GM15510 (cell line): ENCODE data around the gene NR2F2.

Experiments used
- POLR2A ChIP-seq: IDR thresholded peaks from 3 replicates; pipeline ENCODE4 v1.6.1; 2011; ENCODE audit warnings: borderline replicate concordance; ENCODE audit not compliant: insufficient read length; ENCODE audit errors: extremely low read depth

The NR2F2 gene

DNA sequence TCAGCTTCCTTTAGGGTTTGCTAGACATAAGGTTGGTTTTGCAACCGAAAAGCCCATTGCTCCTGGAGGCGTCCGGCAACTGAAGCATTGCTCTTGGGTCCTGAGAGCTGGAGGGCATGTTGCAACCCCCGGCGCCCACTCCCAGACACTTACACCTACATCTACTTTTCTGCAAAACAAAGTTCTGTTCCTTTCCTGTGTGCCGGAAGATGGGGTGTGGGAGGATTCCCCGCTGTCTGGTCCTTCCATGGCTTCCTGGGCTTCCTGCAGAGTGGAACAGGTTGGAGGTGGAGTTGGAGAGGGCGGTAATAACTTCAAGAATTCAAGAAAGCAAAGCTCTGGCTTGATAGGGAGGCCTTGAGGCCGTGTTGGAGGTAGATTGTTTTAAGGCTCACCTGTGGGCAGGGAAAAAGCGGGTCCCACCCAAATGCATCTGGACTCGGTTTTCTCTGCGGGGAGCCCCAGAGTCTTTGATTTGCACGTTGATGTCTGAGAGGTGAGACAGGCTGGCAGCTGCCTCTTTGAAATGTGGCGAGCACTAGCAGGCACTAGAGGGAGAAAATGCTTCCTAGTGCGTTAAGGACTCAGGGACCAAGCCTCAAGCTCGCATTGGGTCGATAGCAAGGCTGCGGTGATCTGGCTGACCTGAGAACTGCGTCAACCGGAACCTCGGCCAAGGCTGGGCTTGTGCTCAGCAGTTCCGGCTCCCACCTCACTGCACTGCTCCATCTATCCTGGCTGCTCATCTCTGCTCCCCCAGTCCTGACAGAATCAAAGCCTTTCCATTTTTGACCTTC lies 39.5 kb downstream of the NR2F2 start:
- TF ChIP-seq POLR2A, result no peak

DNA sequence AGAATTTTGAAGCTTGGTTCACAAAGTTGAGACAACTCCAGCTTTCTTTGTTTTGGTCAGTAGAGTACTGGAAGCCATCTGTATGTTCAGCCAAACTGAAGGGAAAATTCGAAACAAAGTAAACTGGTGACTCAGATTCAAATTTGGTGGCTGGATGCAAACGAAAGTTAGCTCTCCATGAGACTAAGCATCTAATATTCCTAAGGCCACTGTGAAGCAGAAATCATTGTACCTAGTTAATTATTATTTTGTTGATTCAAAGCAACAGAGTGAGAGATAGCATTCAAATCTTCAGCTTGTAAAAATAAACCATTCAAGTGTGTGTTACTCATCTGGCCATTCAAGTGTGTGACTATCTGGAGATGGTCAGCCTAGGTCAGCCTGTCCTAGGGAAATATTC lies 42.1 kb downstream of the NR2F2 start:
- no peak for TF ChIP-seq POLR2A

DNA sequence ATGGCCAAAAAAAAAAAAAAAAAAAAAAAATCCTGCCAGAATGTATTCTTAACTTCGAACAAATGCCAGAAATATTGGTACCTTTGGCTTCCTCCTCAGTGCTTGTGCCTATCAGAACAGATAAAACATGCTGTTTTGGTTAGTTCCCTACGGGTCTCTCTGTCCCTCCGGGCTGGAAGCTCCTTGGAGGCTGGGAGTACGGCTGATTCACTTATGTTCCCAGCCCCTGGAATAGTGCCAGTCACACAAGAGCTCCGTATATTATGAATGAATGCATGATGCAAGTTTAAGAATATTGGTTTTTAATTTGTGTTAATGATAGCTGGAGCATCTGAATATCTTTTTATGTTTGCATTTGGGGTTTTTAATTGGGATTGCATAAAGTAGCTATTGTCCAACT lies 44.0 kb downstream of the NR2F2 start:
- TF ChIP-seq POLR2A, result no peak

DNA sequence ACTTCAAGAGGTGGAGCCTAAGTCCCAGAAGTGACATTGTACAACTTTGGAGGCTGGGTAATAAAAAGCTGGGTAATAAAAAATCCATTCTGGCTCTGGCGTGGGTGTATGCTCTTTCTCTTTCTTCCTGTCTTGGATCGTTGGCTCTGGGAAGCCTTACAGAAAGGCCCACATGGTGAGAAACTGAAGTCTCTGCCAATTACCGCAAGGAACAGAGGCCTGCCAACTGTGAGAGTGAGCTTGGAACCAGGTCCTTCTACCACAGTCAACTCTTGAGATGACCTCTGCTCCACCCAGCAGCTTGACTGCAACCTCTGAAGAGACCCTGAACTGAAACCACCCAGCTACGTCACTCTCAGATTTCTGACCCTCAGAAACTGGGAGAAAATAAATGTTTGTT lies 51.0 kb downstream of the NR2F2 start:
- TF ChIP-seq POLR2A, result no peak

DNA sequence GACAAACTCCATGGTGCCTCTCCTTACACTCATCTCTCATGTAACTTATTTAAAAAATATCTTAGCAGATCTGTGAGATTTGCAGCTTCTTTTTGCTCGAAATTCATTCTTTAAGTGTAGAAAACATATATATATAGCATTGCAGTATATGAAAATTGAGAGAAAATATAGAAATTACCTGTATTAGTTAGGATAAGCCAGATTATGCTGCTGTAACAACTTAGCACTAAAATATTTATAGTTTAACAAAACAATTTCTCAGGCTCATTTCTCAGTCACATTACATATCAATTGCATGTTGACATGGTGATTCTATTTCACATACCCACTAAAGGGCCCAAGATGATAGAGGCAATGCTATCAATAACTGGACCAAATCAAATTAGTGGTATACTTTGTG lies 54.7 kb downstream of the NR2F2 start:
- TF ChIP-seq POLR2A, result no peak

DNA sequence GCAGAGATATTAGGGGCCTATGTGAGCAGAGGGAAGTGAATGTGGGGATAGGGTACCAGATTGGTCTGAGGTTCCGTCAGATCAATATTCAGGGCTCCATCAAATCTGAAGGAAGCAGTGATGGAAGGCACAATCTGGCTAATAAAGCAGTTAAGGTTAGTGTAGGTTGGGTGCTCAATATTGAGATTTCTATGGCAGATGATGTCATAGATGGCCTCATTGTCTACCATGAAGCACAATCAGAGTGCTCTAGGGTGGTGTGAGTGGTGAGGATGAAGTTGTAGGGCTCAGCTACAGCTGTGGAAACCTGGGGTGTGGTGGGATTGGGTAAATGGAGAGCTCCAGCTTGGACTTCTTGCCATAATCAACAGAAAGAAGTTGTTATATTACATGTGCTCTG lies 58.2 kb downstream of the NR2F2 start:
- TF ChIP-seq POLR2A, result no peak
